Measurements from ENCODE around the gene TTBK1.

The TTBK1 gene

GRCh38 chr6:43242908-43243663 lies at the start of gene TTBK1:
TSS of gene TTBK1 (plus strand) at chr6:43243481. CDS start at chr6:43246661, 3,180 bp downstream.
- DNase-seq (ENCODE audit: extremely low read depth in 1 of 2, low read depth in 1 of 2), result no peak

- no peak for DNase-seq (ENCODE audit: extremely low read depth in 1 of 2, low read depth in 1 of 2)
Measured at GRCh38 chr6:43193929-43194328, 49.4 kb upstream of the TTBK1 start.

DNA sequence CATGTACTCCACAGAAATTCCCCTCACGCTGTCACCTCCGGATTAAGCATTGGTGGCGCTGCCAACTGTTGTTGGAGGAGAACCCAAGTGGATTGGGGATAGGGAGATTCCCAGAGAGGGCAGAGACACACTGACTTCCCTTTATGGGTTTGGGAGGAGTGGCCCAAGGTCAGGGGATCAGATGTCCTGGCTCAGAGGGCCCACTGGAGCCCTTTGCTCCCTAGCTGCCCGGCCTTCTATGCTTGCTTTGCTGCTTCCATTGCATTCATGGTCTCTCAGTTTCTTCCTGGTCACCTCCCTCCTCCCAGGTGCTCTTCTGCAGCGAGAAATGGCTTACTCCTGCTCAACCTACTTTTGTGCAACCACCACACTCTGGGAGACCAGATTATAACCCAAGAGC lies 46.9 kb upstream of the TTBK1 start:
- no peak for DNase-seq (ENCODE audit: extremely low read depth in 1 of 2, low read depth in 1 of 2)

DNA sequence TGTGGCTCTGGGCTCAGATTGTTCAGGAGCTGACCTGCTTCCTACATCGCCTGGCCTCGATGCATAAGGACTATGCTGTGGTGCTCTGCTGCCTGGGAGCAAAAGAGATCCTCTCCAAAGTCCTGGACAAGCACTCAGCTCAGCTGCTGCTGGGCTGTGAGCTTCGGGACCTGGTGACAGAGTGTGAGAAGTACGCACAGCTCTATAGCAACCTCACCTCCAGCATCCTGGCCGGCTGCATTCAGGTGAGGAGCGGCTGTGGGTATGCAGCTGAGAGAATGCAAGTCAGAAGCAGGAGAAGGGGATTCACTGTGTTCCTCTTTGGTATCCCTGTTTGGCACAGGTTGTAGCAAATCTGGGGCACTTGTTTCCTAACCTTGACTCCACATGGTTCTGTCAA lies 43.4 kb upstream of the TTBK1 start:
- DNase-seq (ENCODE audit: extremely low read depth in 1 of 2, low read depth in 1 of 2), result no peak

GRCh38 chr6:43200541-43200940 lies 42.7 kb upstream of the TTBK1 start:
- no peak for DNase-seq (ENCODE audit: extremely low read depth in 1 of 2, low read depth in 1 of 2)

GRCh38 chr6:43202451-43202850 lies 40.8 kb upstream of the TTBK1 start:
- no peak for DNase-seq (ENCODE audit: extremely low read depth in 1 of 2, low read depth in 1 of 2)

- DNase-seq (ENCODE audit: extremely low read depth in 1 of 2, low read depth in 1 of 2), result no peak
Measured at GRCh38 chr6:43203029-43203717, 40.1 kb upstream of the TTBK1 start.

DNA sequence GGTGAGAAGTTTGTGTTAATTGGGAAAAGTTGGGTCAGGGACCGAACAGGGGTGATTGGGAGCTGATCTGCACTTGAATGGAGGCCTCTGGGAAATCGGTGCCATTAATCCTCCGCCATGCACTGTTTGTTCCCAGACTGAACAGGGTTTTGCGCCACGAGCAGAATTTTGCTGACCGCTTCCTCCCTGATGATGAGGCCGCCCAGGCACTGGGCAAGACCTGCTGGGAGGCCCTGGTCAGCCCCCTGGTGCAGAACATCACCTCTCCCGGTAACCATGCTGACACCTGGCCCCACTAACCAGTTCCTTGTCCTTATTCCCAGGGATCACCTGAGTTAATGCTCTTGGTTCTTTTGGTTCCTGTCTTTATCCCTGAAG lies 39.6 kb upstream of the TTBK1 start:
- DNase-seq (ENCODE audit: extremely low read depth in 1 of 2, low read depth in 1 of 2), result no peak

DNA sequence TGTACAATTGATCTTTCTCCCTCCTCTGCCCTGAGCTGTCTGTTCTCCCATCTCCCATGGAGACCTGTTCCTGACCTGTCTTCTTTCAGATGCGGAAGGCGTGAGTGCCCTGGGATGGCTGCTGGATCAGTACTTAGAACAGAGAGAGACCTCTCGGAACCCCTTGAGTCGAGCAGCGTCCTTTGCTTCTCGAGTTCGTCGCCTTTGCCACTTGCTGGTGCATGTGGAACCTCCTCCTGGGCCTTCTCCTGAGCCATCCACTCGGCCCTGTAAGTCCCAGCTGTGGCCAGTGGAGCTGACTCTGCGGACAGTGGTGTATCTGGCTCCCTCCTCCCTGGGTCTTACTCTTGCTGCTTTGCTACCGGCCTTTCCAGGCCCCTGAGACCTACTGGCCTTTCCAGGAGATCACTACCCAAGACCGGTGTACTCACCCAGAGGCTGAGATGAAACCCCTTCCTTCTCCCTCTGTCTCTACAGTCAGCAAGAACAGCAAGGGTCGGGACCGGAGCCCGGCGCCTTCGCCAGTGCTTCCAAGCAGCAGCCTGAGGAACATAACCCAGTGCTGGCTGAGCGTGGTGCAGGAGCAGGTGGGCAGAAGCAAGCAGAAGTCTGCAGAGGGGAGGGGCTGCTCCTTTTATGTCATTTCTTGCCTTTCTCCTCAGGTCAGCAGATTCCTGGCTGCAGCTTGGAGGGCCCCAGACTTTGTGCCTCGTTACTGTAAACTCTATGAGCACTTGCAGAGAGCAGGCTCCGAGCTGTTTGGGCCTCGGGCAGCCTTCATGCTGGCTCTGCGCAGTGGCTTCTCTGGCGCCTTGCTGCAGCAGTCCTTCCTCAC lies 38.8 kb upstream of the TTBK1 start:
- no peak for DNase-seq (ENCODE audit: extremely low read depth in 1 of 2, low read depth in 1 of 2)

- DNase-seq (ENCODE audit: extremely low read depth in 1 of 2, low read depth in 1 of 2), result no peak
Measured at GRCh38 chr6:43205849-43206248, 37.4 kb upstream of the TTBK1 start.

GRCh38 chr6:43207286-43207685 lies 36.0 kb upstream of the TTBK1 start:
- DNase-seq (ENCODE audit: extremely low read depth in 1 of 2, low read depth in 1 of 2), result no peak

DNA sequence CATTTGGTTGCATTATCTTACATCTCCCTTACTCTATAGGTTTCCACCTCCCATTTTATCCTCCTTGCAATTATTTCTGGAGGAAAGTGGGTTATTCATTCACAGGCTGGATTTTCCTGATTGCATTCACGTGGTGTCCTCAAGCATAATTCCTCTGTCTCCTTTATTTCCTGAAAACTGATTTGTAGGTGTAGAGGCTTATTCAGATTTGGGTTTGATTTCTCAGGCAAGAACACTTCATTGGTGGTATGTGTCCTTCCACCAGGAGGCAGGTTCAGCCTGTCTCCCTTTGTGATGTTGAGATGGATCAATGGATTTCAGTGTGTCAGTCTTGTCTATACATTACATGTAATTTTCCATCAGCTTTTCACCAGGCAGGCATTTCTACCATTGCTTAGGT lies 31.3 kb upstream of the TTBK1 start:
- DNase-seq (ENCODE audit: extremely low read depth in 1 of 2, low read depth in 1 of 2), result no peak

GRCh38 chr6:43213431-43213830 lies 29.9 kb upstream of the TTBK1 start:
- DNase-seq (ENCODE audit: extremely low read depth in 1 of 2, low read depth in 1 of 2), result no peak

DNA sequence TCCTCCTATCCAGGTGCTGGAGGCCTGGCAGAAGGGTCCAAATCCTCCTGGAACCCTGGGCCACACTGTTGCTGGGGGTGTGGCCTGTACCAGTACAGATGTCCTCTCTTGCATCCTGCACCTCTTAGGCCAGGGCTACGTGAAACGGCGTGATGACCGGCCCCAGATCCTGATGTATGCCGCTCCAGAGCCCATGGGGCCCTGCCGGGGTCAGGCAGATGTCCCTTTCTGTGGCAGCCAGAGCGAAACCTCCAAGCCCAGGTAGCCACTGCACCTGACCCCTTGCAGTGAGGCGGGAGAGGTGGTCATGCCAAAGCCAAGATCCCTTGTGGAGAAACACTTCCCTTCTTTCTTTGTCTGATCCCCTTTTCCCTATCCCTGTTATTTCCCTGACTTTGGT lies 28.2 kb upstream of the TTBK1 start:
- no peak for DNase-seq (ENCODE audit: extremely low read depth in 1 of 2, low read depth in 1 of 2)

GRCh38 chr6:43216200-43216599 lies 27.1 kb upstream of the TTBK1 start:
- DNase-seq (ENCODE audit: extremely low read depth in 1 of 2, low read depth in 1 of 2), result no peak

DNA sequence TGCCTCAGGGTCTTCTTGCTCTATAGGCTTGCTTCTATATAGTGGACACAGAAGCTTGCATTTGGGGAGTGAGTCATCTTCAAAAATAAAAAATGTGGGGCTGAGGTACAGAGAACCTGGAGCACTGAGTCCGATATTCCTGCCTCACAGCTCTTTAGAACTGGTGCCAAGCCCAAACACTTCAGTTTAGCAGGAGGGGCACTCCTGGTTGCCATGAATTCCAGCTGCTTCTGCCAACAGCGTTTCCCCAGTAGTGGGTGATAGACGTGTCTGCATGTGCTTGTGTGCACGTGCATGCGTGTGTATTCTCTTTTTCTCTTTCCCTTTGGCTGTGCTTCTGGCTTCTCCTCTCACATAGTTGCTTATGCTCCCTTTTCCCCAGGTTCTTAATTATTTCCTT lies 25.9 kb upstream of the TTBK1 start:
- DNase-seq (ENCODE audit: extremely low read depth in 1 of 2, low read depth in 1 of 2), result no peak

- no peak for DNase-seq (ENCODE audit: extremely low read depth in 1 of 2, low read depth in 1 of 2)
Measured at GRCh38 chr6:43219119-43219518, 24.2 kb upstream of the TTBK1 start.

DNA sequence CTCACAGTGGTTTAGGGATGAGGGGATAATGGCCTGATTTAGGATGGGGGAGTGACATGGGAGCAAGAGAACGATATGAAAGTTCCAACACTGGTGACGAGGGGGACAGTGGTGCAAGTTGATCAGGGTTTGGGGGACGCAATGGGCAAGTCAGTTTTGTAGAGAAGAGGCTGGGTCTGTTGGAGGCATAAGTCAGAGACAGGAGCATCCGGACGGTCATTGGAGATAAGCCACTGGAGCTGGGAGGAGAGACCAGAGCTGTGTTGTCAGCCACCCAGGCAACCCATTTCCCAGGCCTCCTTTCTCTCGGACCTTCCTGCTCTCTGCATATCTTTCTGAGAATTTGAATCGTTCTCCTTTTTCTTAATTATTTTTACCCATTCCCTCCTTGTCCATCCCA lies 23.5 kb upstream of the TTBK1 start:
- DNase-seq (ENCODE audit: extremely low read depth in 1 of 2, low read depth in 1 of 2), result no peak

DNA sequence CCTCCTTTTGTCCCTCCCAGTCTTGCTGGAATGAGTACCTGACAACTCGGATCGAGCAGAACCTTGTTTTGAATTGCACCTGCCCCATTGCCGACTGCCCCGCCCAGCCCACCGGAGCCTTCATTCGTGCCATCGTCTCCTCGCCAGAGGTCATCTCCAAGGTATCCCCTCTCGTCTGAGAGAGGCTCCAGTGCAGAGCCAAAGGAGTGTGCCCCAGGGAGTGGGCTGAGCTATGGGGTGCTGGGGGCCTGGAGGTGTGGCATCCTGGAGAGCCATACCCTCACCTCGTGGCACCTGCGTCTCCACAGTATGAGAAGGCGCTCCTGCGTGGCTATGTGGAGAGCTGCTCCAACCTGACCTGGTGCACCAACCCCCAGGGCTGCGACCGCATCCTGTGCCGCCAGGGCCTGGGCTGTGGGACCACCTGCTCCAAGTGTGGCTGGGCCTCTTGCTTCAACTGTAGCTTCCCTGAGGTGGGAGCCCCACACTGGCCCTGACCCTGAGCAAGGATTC lies 22.8 kb upstream of the TTBK1 start:
- no peak for DNase-seq (ENCODE audit: extremely low read depth in 1 of 2, low read depth in 1 of 2)

- DNase-seq (ENCODE audit: extremely low read depth in 1 of 2, low read depth in 1 of 2), result no peak
Measured at GRCh38 chr6:43221046-43221972, 22.0 kb upstream of the TTBK1 start.
